Gastroesophageal sphincter (tissue), 3 donors: ENCODE results near the gene CARNS1.
A peak's percentile ranks its signal among the peaks of the same experiment; 100 is the strongest.

Experiments used
- CTCF ChIP-seq, 4 experiments: fragments of 200-600 bp in 2 of 4; fragments of 450-650 bp in 2 of 4; sonication (generic) in 1 of 4; IDR thresholded peaks; one replicate each; pipeline ENCODE4 v1.5.1; 2017 to 2019; ENCODE audit warnings: antibody characterized with exemption in 4 of 4, mild to moderate bottlenecking in 2 of 4, moderate library complexity in 2 of 4
- POLR2A ChIP-seq, 2 donors: fragments of 450-650 bp; IDR thresholded peaks; one replicate each; pipeline ENCODE4 v1.6.1; 2017; ENCODE audit warnings: antibody characterized with exemption in 2 of 2, mild to moderate bottlenecking in 2 of 2, moderate library complexity in 1 of 2

GRCh38 chr11:67382276-67383136 lies 33.0 kb upstream of the CARNS1 start:
- TF ChIP-seq CTCF (IDR thresholded peaks at IDR 0.05) (peak in 3 of 4 experiments; percentile 97 to 100 (median 98)), POLR2A (IDR thresholded peaks at IDR 0.05) (no peak)
